Mucosa of rectum (tissue), 2 donors: ENCODE results near the gene PPBP.
"Not testable (repeated sequence)": the region's sequence is repeated elsewhere in the genome, so short reads cannot be mapped to it uniquely, and the experiment has no call there.

Experiments
- H3K27ac ChIP-seq, 2 donors: one replicate each; pipeline ENCODE4 v1.7.0; 2013; ENCODE audit warnings: inconsistent platforms in 2 of 2, low read depth in 2 of 2, low read length in 2 of 2
- H3K27me3 ChIP-seq, 2 donors: one replicate each; pipeline ENCODE4 v1.7.0; 2013; ENCODE audit warnings: low read length in 2 of 2; ENCODE audit not compliant: control insufficient read depth in 2 of 2, insufficient read depth in 2 of 2
- H3K36me3 ChIP-seq, 2 donors: one replicate each; pipeline ENCODE4 v1.7.0; 2013; ENCODE audit warnings: low read length in 2 of 2; ENCODE audit not compliant: control insufficient read depth in 2 of 2, insufficient read depth in 2 of 2
- H3K4me1 ChIP-seq, 2 donors: one replicate each; pipeline ENCODE4 v1.7.0; 2013; ENCODE audit warnings: low read length in 2 of 2, mild to moderate bottlenecking in 1 of 2; ENCODE audit not compliant: control insufficient read depth in 2 of 2, insufficient read depth in 2 of 2
- H3K4me3 ChIP-seq, 2 donors: one replicate each; pipeline ENCODE4 v1.7.0; 2013; ENCODE audit warnings: low read length in 2 of 2
- H3K9ac ChIP-seq, 2 donors: one replicate each; pipeline ENCODE4 v1.7.0; 2013; ENCODE audit warnings: low read length in 2 of 2, low read depth in 1 of 2, mild to moderate bottlenecking in 1 of 2
- H3K9me3 ChIP-seq, 2 donors: one replicate each; pipeline ENCODE4 v1.7.0; 2013; ENCODE audit warnings: low read length in 2 of 2; ENCODE audit not compliant: control insufficient read depth in 2 of 2
- donor health status: healthy.
- donor health status: Normal muscosa, but diverticular disease.

PPBP gene

GRCh38 chr4:74000301-74000700 lies 12.3 kb upstream of the PPBP start:
- Histone ChIP-seq H3K9ac (no peak overlapping the region), H3K4me3 (no peak overlapping the region), H3K4me1 (peaks cover 0 to 5% of the 10 kb centered on the region in 2 donors), H3K36me3 (no peaks in the 10 kb centered on the region), H3K27me3 (no peaks in the 10 kb centered on the region), H3K27ac (no peak overlapping the region), H3K9me3 (no peaks in the 10 kb centered on the region)

GRCh38 chr4:73998040-73999011 lies 10.3 kb upstream of the PPBP start, which contains the start of gene CXCL5:
TSS of gene CXCL5 (minus strand) at chr4:73998677. CDS start at chr4:73998581, 96 bp downstream.
- H3K36me3 ChIP-seq = no peaks in the 10 kb centered on the region
- no peak within 1 kb of the TSS for H3K27ac ChIP-seq
- no peaks in the 10 kb centered on the region for H3K27me3 ChIP-seq
- no peak within 1 kb of the TSS for H3K4me3 ChIP-seq
- no peaks in the 10 kb centered on the region for H3K9me3 ChIP-seq
- H3K9ac ChIP-seq = no peak within 1 kb of the TSS
- H3K4me1 ChIP-seq = no peaks in the 10 kb centered on the region

GRCh38 chr4:73992050-73992449 lies 4.1 kb upstream of the PPBP start:
- H3K4me3 ChIP-seq = no peak overlapping the region
- no peak overlapping the region for H3K9ac ChIP-seq
- H3K27me3 ChIP-seq = no peaks in the 10 kb centered on the region
- no peaks in the 10 kb centered on the region for H3K9me3 ChIP-seq
- no peaks in the 10 kb centered on the region for H3K36me3 ChIP-seq
- H3K4me1 ChIP-seq = no peaks in the 10 kb centered on the region
- H3K27ac ChIP-seq = no peak overlapping the region

- Histone ChIP-seq H3K9ac (no peak overlapping the region), H3K9me3 (no peaks in the 10 kb centered on the region), H3K27me3 (no peaks in the 10 kb centered on the region), H3K4me1 (no peaks in the 10 kb centered on the region), H3K27ac (no peak overlapping the region), H3K4me3 (no peak overlapping the region), H3K36me3 (no peaks in the 10 kb centered on the region)
Observed at GRCh38 chr4:73991742-73992000, 3.7 kb upstream of the PPBP start.

GRCh38 chr4:73990988-73991741 lies 3.2 kb upstream of the PPBP start:
- no peaks in the 10 kb centered on the region for H3K9me3 ChIP-seq
- H3K27me3 ChIP-seq = no peaks in the 10 kb centered on the region
- no peaks in the 10 kb centered on the region for H3K4me1 ChIP-seq
- no peak overlapping the region for H3K9ac ChIP-seq
- no peak overlapping the region for H3K4me3 ChIP-seq
- no peak overlapping the region for H3K27ac ChIP-seq
- no peaks in the 10 kb centered on the region for H3K36me3 ChIP-seq

GRCh38 chr4:73989928-73990327 lies 1.9 kb upstream of the PPBP start:
- Histone ChIP-seq H3K4me1 (no peaks in the 10 kb centered on the region), H3K27ac (no peak overlapping the region), H3K36me3 (no peaks in the 10 kb centered on the region), H3K9ac (no peak overlapping the region), H3K4me3 (no peak overlapping the region), H3K27me3 (no peaks in the 10 kb centered on the region), H3K9me3 (no peaks in the 10 kb centered on the region)

- no peak overlapping the region for H3K9ac ChIP-seq
- no peaks in the 10 kb centered on the region for H3K9me3 ChIP-seq
- no peaks in the 10 kb centered on the region for H3K27me3 ChIP-seq
- no peak overlapping the region for H3K4me3 ChIP-seq
- no peaks in the 10 kb centered on the region for H3K4me1 ChIP-seq
- no peaks in the 10 kb centered on the region for H3K36me3 ChIP-seq
- no peak overlapping the region for H3K27ac ChIP-seq
Observed at GRCh38 chr4:73989031-73989430, 1.0 kb upstream of the PPBP start.

GRCh38 chr4:73985528-73985852 lies 2.5 kb downstream of the PPBP start:
- Histone ChIP-seq H3K9ac (no peak overlapping the region), H3K36me3 (no peaks in the 10 kb centered on the region), H3K4me1 (no peaks in the 10 kb centered on the region), H3K4me3 (no peak overlapping the region), H3K27me3 (no peaks in the 10 kb centered on the region), H3K27ac (no peak overlapping the region), H3K9me3 (no peaks in the 10 kb centered on the region)

- Histone ChIP-seq H3K27ac (no peak overlapping the region), H3K27me3 (no peaks in the 10 kb centered on the region), H3K4me3 (no peak overlapping the region), H3K4me1 (no peaks in the 10 kb centered on the region), H3K9ac (no peak overlapping the region), H3K36me3 (no peaks in the 10 kb centered on the region), H3K9me3 (no peaks in the 10 kb centered on the region)
Observed at GRCh38 chr4:73984736-73985527, 3.1 kb downstream of the PPBP start.

GRCh38 chr4:73981175-73981574 lies 6.8 kb downstream of the PPBP start:
- not testable (repeated sequence) for H3K9ac ChIP-seq, H3K4me1 ChIP-seq, H3K27me3 ChIP-seq, H3K9me3 ChIP-seq, H3K36me3 ChIP-seq, H3K4me3 ChIP-seq, H3K27ac ChIP-seq
